ENCODE data around the gene DOCK4.

The DOCK4 gene

GRCh38 chr7:112192236-112193154 lies 13.7 kb downstream of the DOCK4 start:
- Histone ChIP-seq H3K23ac (ENCODE audit: low read length) (no peak overlapping the region), H3K36me3 (ENCODE audit: control insufficient read depth, insufficient read depth, low read length) (no peaks in the 10 kb centered on the region), H3K4me3 (ENCODE audit: low read length) (no peak overlapping the region), H2BK15ac (replicated peaks; ENCODE audit: low read depth) (no peak overlapping the region), H3K27ac (ENCODE audit: low read depth, low read length) (no peak overlapping the region), H4K8ac (ENCODE audit: low read depth, low read length) (no peak overlapping the region), H2BK5ac (ENCODE audit: low read length) (no peak overlapping the region), H4K5ac (ENCODE audit: low read length) (no peak overlapping the region), H3K4me1 (ENCODE audit: control insufficient read depth, low read depth, low read length) (no peaks in the 10 kb centered on the region), H3K4ac (ENCODE audit: low read depth, low read length) (no peak overlapping the region), H3K9ac (ENCODE audit: low read length) (no peak overlapping the region), H3K56ac (ENCODE audit: low read length) (no peak overlapping the region), H2AK5ac (ENCODE audit: low read length) (no peak overlapping the region), H3K79me2 (ENCODE audit: control insufficient read depth, insufficient read depth, low read length) (peaks cover 59% of the 10 kb centered on the region), H3K4me2 (ENCODE audit: low read length) (no peak overlapping the region), H3K79me1 (ENCODE audit: low read length) (peaks cover 21% of the 10 kb centered on the region), H2BK120ac (ENCODE audit: low read depth, low read length) (no peak overlapping the region), H3K18ac (ENCODE audit: low read length) (no peak overlapping the region), H3K27me3 (ENCODE audit: insufficient read depth, low read length, poor library complexity) (no peaks in the 10 kb centered on the region)
- no CpG with 5 or more reads among the region's 4 CpGs for WGBS (ENCODE audit: extremely low coverage, insufficient coverage, low lambda C conversion rate)
- peak; percentile 6 for DNase-seq

- Histone ChIP-seq H3K27me3 (ENCODE audit: insufficient read depth, low read length, poor library complexity) (no peaks in the 10 kb centered on the region), H2BK15ac (replicated peaks; ENCODE audit: low read depth) (no peak overlapping the region), H4K8ac (ENCODE audit: low read depth, low read length) (no peak overlapping the region), H3K27ac (ENCODE audit: low read depth, low read length) (no peak overlapping the region), H3K23ac (ENCODE audit: low read length) (no peak overlapping the region), H2AK5ac (ENCODE audit: low read length) (no peak overlapping the region), H3K79me2 (ENCODE audit: control insufficient read depth, insufficient read depth, low read length) (peaks cover 53% of the 10 kb centered on the region), H3K18ac (ENCODE audit: low read length) (no peak overlapping the region), H3K4ac (ENCODE audit: low read depth, low read length) (no peak overlapping the region), H4K5ac (ENCODE audit: low read length) (no peak overlapping the region), H3K56ac (ENCODE audit: low read length) (peak overlapping the region; percentile 15), H3K36me3 (ENCODE audit: control insufficient read depth, insufficient read depth, low read length) (no peaks in the 10 kb centered on the region), H2BK120ac (ENCODE audit: low read depth, low read length) (no peak overlapping the region), H3K9ac (ENCODE audit: low read length) (no peak overlapping the region), H3K4me3 (ENCODE audit: low read length) (no peak overlapping the region), H3K79me1 (ENCODE audit: low read length) (peaks cover 26% of the 10 kb centered on the region), H3K4me2 (ENCODE audit: low read length) (no peak overlapping the region), H2BK5ac (ENCODE audit: low read length) (no peak overlapping the region), H3K4me1 (ENCODE audit: control insufficient read depth, low read depth, low read length) (no peaks in the 10 kb centered on the region)
- DNase-seq = no peak
- WGBS (ENCODE audit: extremely low coverage, insufficient coverage, low lambda C conversion rate) = no CpG with 5 or more reads among the region's 2 CpGs
Measured at GRCh38 chr7:112190120-112190519, 16.1 kb downstream of the DOCK4 start.

- no peak overlapping the region for H2BK15ac ChIP-seq (replicated peaks; ENCODE audit: low read depth)
- no peak overlapping the region for H3K56ac ChIP-seq (ENCODE audit: low read length)
- no peak overlapping the region for H2AK5ac ChIP-seq (ENCODE audit: low read length)
- H4K8ac ChIP-seq (ENCODE audit: low read depth, low read length) = no peak overlapping the region
- H3K4me1 ChIP-seq (ENCODE audit: control insufficient read depth, low read depth, low read length) = no peaks in the 10 kb centered on the region
- no peak overlapping the region for H3K9ac ChIP-seq (ENCODE audit: low read length)
- DNase-seq = no peak
- no peak overlapping the region for H2BK120ac ChIP-seq (ENCODE audit: low read depth, low read length)
- no peak overlapping the region for H4K5ac ChIP-seq (ENCODE audit: low read length)
- no peaks in the 10 kb centered on the region for H3K27me3 ChIP-seq (ENCODE audit: insufficient read depth, low read length, poor library complexity)
- no peak overlapping the region for H3K4me2 ChIP-seq (ENCODE audit: low read length)
- no CpG with 5 or more reads among the region's 5 CpGs for WGBS (ENCODE audit: extremely low coverage, insufficient coverage, low lambda C conversion rate)
- H2BK5ac ChIP-seq (ENCODE audit: low read length) = no peak overlapping the region
- H3K23ac ChIP-seq (ENCODE audit: low read length) = no peak overlapping the region
- H3K79me2 ChIP-seq (ENCODE audit: control insufficient read depth, insufficient read depth, low read length) = peaks cover 55% of the 10 kb centered on the region
- H3K27ac ChIP-seq (ENCODE audit: low read depth, low read length) = no peak overlapping the region
- peaks cover 28% of the 10 kb centered on the region for H3K79me1 ChIP-seq (ENCODE audit: low read length)
- H3K18ac ChIP-seq (ENCODE audit: low read length) = no peak overlapping the region
- no peak overlapping the region for H3K4me3 ChIP-seq (ENCODE audit: low read length)
- H3K36me3 ChIP-seq (ENCODE audit: control insufficient read depth, insufficient read depth, low read length) = no peaks in the 10 kb centered on the region
- H3K4ac ChIP-seq (ENCODE audit: low read depth, low read length) = no peak overlapping the region
Measured at GRCh38 chr7:112189691-112190090, 16.5 kb downstream of the DOCK4 start.

GRCh38 chr7:112188257-112188656 lies 17.9 kb downstream of the DOCK4 start:
- Histone ChIP-seq H2AK5ac (ENCODE audit: low read length) (no peak overlapping the region), H3K4me3 (ENCODE audit: low read length) (no peak overlapping the region), H2BK120ac (ENCODE audit: low read depth, low read length) (no peak overlapping the region), H3K27ac (ENCODE audit: low read depth, low read length) (no peak overlapping the region), H3K23ac (ENCODE audit: low read length) (no peak overlapping the region), H3K9ac (ENCODE audit: low read length) (no peak overlapping the region), H3K79me2 (ENCODE audit: control insufficient read depth, insufficient read depth, low read length) (peaks cover 59% of the 10 kb centered on the region), H3K79me1 (ENCODE audit: low read length) (peaks cover 36% of the 10 kb centered on the region), H2BK15ac (replicated peaks; ENCODE audit: low read depth) (no peak overlapping the region), H3K56ac (ENCODE audit: low read length) (no peak overlapping the region), H3K36me3 (ENCODE audit: control insufficient read depth, insufficient read depth, low read length) (no peaks in the 10 kb centered on the region), H3K18ac (ENCODE audit: low read length) (no peak overlapping the region), H3K4ac (ENCODE audit: low read depth, low read length) (no peak overlapping the region), H4K5ac (ENCODE audit: low read length) (no peak overlapping the region), H3K4me1 (ENCODE audit: control insufficient read depth, low read depth, low read length) (no peaks in the 10 kb centered on the region), H3K4me2 (ENCODE audit: low read length) (no peak overlapping the region), H3K27me3 (ENCODE audit: insufficient read depth, low read length, poor library complexity) (no peaks in the 10 kb centered on the region), H4K8ac (ENCODE audit: low read depth, low read length) (no peak overlapping the region), H2BK5ac (ENCODE audit: low read length) (no peak overlapping the region)
- WGBS (ENCODE audit: extremely low coverage, insufficient coverage, low lambda C conversion rate) = no CpG with 5 or more reads among the region's 3 CpGs
- DNase-seq = no peak

- WGBS (ENCODE audit: extremely low coverage, insufficient coverage, low lambda C conversion rate) = no CpG with 5 or more reads among the region's 1 CpG
- no peak overlapping the region for H4K8ac ChIP-seq (ENCODE audit: low read depth, low read length)
- no peak overlapping the region for H4K5ac ChIP-seq (ENCODE audit: low read length)
- H3K27me3 ChIP-seq (ENCODE audit: insufficient read depth, low read length, poor library complexity) = no peaks in the 10 kb centered on the region
- H2BK15ac ChIP-seq (replicated peaks; ENCODE audit: low read depth) = no peak overlapping the region
- H3K36me3 ChIP-seq (ENCODE audit: control insufficient read depth, insufficient read depth, low read length) = no peaks in the 10 kb centered on the region
- no peak overlapping the region for H3K18ac ChIP-seq (ENCODE audit: low read length)
- no peak overlapping the region for H3K4me3 ChIP-seq (ENCODE audit: low read length)
- no peak for DNase-seq
- no peak overlapping the region for H2AK5ac ChIP-seq (ENCODE audit: low read length)
- H3K4ac ChIP-seq (ENCODE audit: low read depth, low read length) = no peak overlapping the region
- H3K79me1 ChIP-seq (ENCODE audit: low read length) = peaks cover 42% of the 10 kb centered on the region
- peaks cover 67% of the 10 kb centered on the region for H3K79me2 ChIP-seq (ENCODE audit: control insufficient read depth, insufficient read depth, low read length)
- H3K9ac ChIP-seq (ENCODE audit: low read length) = no peak overlapping the region
- H3K23ac ChIP-seq (ENCODE audit: low read length) = no peak overlapping the region
- H2BK120ac ChIP-seq (ENCODE audit: low read depth, low read length) = no peak overlapping the region
- no peak overlapping the region for H3K56ac ChIP-seq (ENCODE audit: low read length)
- no peak overlapping the region for H3K27ac ChIP-seq (ENCODE audit: low read depth, low read length)
- no peak overlapping the region for H3K4me2 ChIP-seq (ENCODE audit: low read length)
- no peak overlapping the region for H2BK5ac ChIP-seq (ENCODE audit: low read length)
- no peaks in the 10 kb centered on the region for H3K4me1 ChIP-seq (ENCODE audit: control insufficient read depth, low read depth, low read length)
Measured at GRCh38 chr7:112186300-112186699, 19.9 kb downstream of the DOCK4 start.
